H7 (cell line): ENCODE measurements around the gene PRSS56. TPM values are rescaled to one million over a fixed set of nuclear protein-coding genes. Genes with fewer than 3 reads are reported as not detected.
A peak's percentile ranks its signal among the peaks of the same experiment; 100 is the strongest.

Experiments
- DNase-seq: peaks from one replicate; pipeline ENCODE4 v3.0.0; 2012
- H3K27me3 ChIP-seq: 2 replicates; pipeline ENCODE4 v1.6.0; 2011; ENCODE audit warnings: mild to moderate bottlenecking, low read length; ENCODE audit not compliant: control insufficient read depth, insufficient read depth
- H3K36me3 ChIP-seq: replicated peaks from 2 replicates; pipeline ENCODE4 v1.5.1; 2011; ENCODE audit warnings: low read length; ENCODE audit not compliant: control insufficient read depth, insufficient read depth
- H3K4me3 ChIP-seq: 2 replicates; pipeline ENCODE4 v1.5.1; 2011; ENCODE audit warnings: low read depth, mild to moderate bottlenecking, control low read depth, low read length, moderate library complexity; ENCODE audit not compliant: insufficient read depth
- total RNA-seq: library from RNA; depleted of rRNA; stranded (reverse); fragments of >200 nt; shearing (Covaris generic); gene quantifications from 2 replicates; pipeline ENCODE4 v1.2.3, GENCODE V29; 2014

Gene PRSS56
- total RNA-seq, 1 experiment from 2014 or later, result not detected

DNA sequence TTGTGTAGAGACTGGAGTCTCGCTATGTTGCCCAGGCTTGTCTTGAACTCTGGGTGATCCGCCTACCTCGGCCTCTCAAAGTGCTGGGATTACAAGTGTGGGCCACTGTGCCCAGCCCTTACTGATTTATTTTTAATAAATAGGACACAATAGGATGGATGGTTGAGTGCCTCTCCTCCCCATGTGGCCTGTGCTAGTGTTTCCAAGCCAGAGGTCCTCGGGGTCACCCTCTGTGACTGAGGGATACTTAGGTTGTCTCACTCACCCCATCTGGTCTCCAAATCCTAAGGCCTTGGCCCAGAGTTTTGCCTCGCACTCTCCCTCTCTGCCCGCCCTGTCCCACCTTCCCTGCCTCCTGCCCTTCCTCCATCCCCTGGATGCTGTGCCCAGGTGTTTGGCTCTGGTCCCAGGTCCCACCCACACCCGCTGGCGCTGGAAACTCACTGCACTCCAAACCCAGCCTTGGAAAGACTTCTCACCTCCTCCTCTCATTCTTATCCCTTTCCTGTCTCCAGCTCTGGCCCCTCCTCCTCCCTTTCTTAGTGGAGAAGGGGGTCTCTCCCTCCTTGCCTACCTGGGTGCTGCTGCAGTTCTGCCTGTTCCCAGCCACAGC lies 27.8 kb upstream of the PRSS56 start:
- no peak overlapping the region for H3K4me3 ChIP-seq
- no peaks in the 10 kb centered on the region for H3K36me3 ChIP-seq
- peaks cover 19% of the 10 kb centered on the region for H3K27me3 ChIP-seq
- no peak for DNase-seq

DNA sequence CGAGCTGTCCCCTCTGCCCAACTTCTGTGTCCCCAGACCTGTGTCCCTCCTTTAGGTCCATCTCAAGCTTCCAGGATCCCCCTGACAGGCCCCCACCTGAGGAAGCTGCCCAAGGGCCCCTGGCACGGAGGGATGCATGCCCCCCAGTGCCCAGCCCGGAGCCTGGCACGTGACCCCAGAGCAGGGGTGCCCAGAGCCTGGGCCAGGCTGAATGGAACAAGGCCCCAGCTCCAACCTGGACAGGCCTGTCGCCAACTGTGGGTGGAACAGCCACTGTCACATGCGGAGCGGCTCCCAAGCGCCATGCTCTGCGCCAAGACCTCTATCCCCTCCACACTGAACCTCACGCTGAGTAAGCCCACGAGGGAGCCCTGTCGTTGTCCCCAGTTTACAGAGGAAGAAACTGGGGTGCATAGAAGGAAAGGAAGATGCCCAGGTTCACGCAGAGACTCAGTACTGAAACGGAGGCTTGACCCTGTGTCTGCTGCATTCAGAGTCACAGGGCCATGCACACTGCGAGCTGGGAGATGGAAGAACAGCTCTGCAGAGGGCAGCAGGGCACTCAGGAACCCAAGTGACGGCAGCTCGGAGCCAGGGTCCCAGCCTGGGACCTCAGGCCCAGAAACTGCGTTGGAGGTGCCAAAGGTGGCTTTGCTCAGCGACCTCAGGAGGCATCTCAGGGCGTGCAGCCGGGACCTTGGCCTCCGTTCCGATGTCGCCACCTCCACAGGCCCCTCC lies 27.1 kb upstream of the PRSS56 start:
- Histone ChIP-seq H3K4me3 (no peak overlapping the region), H3K27me3 (peaks cover 13% of the 10 kb centered on the region), H3K36me3 (no peaks in the 10 kb centered on the region)
- DNase-seq, result no peak

DNA sequence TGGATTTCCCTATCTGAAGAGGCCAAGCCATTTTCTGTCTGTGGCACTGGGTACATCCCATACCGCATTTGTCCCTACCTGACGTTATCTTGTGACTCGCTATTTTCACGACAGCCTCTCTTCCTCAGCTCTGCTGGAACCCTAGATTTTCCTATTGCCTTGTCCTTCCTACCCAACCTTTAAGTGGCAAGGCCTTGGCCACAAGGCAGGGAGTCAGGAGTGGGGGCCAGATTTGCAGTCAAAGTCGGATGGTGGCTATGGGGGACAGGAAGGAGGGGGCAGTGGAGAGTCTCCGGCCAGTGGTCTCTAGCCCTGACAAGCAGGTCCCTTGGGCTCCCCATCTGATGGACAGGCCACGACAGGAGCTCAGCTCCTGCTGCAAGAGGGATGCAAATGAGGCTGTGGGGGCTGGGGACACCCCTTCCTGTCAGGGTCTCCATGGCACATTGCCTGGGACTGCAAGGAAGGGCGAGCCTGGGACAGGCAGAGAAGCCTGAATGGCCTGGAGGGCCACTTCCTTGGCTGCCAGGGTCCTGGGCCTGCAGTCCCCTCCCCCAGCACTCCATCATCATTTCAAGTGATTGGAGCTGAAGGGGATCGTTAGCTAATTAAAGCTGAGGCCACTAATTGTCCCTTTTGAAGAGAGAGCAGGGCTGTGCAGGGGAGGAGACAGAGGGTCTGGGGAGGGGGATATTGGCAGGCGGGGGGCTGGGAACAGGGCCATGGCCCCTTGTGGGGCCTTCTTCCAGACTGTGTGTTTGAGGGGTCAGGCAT lies 26.3 kb upstream of the PRSS56 start:
- Histone ChIP-seq H3K36me3 (no peaks in the 10 kb centered on the region), H3K4me3 (no peak overlapping the region), H3K27me3 (peaks cover 6% of the 10 kb centered on the region)
- DNase-seq, result peak; percentile 58

DNA sequence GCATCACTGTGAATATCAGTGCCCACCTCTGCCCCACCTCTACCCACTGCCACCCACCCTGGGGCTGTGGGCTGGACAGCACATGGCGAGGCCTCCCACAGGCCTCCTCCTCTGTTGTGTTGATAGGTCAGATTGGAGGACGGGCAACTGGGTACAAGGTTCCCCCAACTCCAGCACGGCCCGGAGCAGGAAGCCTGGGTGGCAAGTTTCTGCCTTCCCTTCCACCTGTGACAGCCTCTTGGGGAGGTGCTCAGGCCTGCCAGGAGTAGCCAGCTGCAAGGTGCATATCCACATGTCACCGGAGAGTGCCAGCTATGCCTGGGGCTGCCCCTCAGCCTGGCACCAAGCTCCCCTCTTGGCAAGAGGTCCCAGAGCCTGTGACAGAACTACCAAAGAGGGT lies 25.6 kb upstream of the PRSS56 start:
- no peaks in the 10 kb centered on the region for H3K36me3 ChIP-seq
- H3K4me3 ChIP-seq, result no peak overlapping the region
- H3K27me3 ChIP-seq, result peaks cover 3% of the 10 kb centered on the region; the same call in 1 of the 2 replicates
- no peak for DNase-seq

DNA sequence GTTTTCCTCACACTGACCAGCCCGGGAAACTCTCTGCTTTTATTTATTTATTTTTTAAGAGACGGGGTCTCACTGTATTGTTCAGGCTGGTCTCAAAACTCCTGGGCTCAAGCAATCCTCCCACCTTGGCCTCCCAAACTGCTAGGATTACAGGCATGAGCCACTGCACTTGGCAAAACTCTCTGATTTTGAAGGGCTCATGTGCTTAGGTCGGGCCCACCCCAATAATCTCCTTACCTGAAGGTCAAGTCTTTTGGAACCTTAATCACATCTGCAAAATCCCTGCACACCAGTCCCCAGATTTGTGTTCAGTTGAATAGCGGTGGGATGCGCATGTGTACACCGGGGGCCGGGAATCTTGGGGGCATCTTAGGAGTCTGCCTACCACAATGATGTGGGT lies 24.9 kb upstream of the PRSS56 start:
- Histone ChIP-seq H3K36me3 (no peaks in the 10 kb centered on the region), H3K27me3 (no peaks in the 10 kb centered on the region; the same call in 1 of the 2 replicates), H3K4me3 (no peak overlapping the region)
- no peak for DNase-seq

DNA sequence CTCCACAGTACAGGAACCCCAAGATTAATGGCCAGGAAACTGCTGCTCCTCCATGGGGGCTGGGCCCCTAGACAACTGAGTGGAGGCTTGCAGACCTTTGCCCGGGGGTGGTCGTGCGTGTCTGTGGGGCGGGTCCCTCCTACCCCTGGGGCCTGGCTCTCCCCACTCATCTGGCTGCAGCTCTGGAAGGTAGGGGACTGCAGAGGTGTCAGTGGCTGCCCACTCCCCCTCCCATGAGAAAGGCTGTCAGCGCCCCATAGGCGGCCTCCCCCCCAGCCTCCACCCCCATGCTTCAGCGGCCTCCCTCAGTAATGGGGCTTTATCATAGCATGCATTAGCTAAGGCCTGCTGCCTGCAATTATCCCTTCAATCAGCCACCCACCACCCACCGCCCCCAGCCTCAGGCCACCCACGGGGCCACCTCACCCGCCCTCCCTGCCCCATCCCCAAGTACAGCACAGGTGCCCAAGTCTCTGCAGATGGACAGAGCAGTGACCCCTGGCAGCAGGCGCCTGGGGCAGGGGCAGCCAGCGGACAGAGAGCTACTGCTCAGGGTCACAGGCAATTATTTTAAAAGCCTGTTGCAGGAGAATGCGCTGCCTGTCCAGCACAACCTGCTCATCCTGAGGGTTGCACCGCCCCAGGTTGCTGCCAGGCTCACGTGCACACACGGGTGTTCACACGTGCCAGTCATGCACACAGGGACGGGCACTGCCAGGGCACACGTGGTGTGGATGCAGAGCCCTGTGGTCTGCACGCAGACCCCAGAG lies 23.5 kb upstream of the PRSS56 start:
- no peaks in the 10 kb centered on the region for H3K36me3 ChIP-seq
- H3K27me3 ChIP-seq, result peaks cover 2% of the 10 kb centered on the region
- no peak for DNase-seq
- no peak overlapping the region for H3K4me3 ChIP-seq

DNA sequence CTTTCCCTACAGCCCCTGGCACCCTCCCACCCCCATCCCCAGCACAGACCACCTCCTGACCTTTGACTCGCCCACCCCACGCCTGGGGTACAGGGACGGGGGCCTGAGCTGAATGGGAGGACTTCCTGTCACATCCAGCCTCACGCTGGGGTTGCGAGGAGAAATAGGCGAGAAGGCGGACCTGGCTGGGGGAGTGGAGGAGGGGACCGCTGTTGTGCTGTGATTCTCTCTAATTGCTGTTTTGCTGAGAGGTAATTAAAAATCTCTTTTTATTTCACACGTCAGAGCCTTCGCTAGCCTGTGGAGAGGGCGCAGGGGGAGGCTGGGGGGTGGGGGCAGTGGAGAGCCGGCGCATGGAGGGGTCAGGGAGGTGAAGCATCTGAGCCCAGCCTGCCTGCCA lies 22.8 kb upstream of the PRSS56 start:
- H3K27me3 ChIP-seq, result peaks cover 4% of the 10 kb centered on the region
- peak; percentile 72 for DNase-seq

DNA sequence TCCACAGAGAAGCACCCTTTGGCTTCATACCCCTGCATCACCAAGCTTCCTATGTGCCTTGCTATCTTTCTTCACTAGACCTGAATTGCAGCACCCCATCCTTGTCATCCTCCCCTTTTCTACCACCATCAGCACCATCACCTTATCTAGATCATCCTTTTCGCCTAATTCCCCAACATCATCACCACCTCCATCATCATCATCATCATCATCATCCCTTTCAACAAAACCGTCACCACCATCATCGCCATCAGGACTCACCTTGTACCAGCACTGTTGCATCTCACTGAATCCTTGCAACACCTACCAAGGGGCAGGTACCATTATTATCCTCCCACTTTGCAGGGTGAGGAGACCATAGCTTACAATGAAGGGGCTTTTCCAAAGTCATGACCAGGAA lies 21.7 kb upstream of the PRSS56 start:
- no peaks in the 10 kb centered on the region for H3K36me3 ChIP-seq
- H3K4me3 ChIP-seq, result no peak overlapping the region
- H3K27me3 ChIP-seq, result peaks cover 14% of the 10 kb centered on the region
- DNase-seq, result no peak

More for the DNA sequence above, 22.8 kb upstream of the PRSS56 start:
- Histone ChIP-seq H3K4me3 (no peak overlapping the region), H3K36me3 (no peaks in the 10 kb centered on the region)

DNA sequence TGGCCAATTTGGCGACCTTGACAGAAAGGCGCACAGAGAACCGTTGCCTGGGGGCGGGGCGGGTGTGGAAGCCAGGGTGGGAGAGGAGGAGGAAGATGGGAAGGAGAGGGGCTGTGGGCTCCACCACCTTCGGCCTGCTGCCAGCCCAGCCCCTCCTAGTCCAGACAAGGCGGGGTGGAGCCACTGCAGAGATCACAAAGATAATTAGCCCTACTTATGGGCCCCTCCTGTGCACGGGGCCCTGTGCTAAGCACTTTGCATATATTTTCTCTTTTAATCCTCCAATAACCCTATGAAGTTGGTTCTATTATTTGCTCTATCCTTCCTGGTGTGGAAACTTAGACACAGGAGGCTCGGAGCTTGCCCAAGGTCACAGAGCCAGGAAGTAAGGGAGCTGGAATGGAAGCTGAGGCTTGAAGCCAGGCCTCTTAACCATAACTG lies 18.8 kb upstream of the PRSS56 start:
- Histone ChIP-seq H3K27me3 (peaks cover 36% of the 10 kb centered on the region), H3K4me3 (no peak overlapping the region), H3K36me3 (no peaks in the 10 kb centered on the region)
- DNase-seq, result peak; percentile 65

DNA sequence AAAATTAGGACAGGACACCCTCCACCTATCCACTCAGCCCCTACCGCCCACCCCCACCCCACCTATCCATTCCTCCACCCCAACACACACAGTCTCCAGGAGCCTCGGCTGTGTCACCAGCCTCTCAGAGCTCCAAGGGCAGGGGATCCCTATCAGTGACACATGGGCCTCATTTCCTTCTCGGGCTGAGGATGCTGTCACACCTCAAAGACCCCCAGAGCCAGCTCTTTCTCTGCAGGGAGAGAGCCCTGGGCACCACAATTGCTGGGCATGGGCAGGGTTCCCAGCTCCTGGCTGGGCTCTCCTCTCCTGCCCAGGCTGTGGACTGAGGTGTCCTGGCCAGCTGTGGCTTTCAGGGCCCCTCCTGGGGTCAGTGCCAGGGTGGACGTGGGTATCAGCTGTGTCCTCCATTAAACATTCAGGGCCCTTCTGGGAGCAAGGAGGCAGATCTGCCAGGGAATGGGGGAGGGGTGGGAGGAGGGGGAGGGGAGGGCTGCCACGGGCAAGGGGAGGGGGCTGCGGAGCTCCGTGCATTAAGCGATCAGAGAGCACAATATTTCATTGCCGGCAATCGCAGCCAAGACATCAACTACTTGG lies 18.3 kb upstream of the PRSS56 start:
- peak overlapping the region; percentile 71; the same call in 1 of the 2 replicates for H3K4me3 ChIP-seq
- DNase-seq, result peak; percentile 84
- no peaks in the 10 kb centered on the region for H3K36me3 ChIP-seq
- H3K27me3 ChIP-seq, result peaks cover 39% of the 10 kb centered on the region

DNA sequence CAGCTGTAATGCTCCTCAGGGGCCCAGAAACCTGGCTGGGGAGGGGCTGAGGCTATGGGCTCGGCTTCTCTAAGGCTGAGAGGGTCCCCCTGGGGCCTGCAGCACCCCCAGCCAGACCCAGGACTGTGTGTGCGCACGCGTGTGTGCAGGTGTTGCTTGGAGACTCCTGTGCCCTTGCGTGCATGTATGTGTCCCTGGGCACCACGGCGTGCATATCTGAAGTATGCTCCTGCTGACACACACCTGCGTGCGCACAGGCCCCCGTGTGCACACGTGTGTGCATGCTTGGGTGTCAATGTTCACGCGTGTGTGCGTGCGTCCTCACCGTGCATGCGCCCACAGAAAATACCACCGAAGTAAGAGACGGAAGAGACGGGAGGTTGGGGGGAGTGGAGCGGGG lies 17.7 kb upstream of the PRSS56 start:
- Histone ChIP-seq H3K36me3 (no peaks in the 10 kb centered on the region), H3K4me3 (peak overlapping the region; percentile 71), H3K27me3 (peaks cover 40% of the 10 kb centered on the region)
- DNase-seq, result peak; percentile 82

DNA sequence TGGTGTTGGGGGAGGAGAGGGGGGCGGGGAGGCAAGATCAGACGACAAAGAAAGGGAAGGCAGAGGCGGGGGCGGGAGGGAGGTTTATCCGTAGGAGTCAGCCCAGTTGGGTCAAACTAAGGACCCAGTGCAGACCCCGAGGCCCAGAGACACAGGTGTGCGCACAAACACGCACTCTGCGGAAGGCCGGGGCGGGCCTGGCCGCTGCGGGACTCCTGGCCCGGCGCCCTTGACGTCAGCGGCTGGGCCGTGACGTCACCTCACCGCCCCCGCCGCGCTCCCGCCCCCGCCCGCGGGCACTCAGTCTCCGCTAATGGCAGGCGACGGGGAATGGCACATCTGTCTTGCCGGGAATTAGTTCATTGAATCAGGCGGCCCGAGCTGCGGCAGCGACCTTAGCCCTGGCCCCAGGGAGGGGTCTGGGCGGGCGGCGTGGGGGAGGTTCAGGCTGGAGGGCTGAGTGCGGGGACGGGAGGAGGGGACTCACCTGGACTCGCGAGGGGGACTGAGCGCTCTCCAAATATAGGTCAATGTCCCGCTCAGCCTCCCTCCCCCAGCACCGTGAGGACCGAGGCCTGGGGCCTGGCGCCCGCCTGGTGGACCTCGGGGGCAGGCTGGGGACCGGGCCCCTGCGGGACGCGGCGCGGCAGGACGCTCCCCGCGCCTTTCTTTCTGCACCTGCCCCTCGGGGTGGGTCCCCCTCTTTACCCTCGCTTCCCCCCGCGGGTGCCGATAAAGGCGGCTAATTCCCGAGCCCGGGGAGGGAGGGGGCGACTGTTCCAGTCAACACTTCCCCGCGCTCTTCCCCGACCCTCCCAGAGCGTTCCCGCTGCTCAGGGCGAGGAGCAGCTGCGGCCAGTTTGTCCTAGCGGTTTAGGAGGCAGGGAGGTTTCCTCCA lies 17.0 kb upstream of the PRSS56 start:
- peak; percentile 93 for DNase-seq
- Histone ChIP-seq H3K4me3 (peak overlapping the region; percentile 71), H3K27me3 (peaks cover 40% of the 10 kb centered on the region), H3K36me3 (no peaks in the 10 kb centered on the region)

DNA sequence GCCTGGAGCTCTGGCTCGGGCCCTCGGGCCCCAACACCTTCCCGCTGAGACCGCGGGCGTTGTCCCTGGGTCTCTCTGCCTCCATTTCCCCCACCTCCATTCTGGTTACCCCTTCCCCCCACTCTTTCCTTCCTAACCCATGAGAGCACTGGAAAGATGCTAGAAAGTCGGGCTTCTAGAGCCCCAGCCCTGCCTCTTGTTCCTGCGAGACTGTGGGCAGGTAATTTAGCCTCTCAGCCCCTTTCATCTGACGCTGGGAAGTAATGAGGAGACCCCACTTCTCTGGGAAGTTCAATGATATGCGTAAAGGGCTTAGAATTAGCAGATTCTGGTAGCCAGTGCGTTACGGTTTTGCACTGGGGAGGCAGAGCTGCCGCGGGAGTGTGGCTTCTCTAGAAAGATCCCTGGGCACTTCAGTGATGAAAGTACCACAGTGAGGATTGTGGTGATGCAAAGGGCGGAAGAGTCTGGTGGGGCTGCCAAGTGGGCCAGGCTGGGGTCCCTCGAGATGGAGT lies 16.3 kb upstream of the PRSS56 start:
- peak overlapping the region; percentile 71 for H3K4me3 ChIP-seq

More for the DNA sequence above, 16.3 kb upstream of the PRSS56 start:
- no peaks in the 10 kb centered on the region for H3K36me3 ChIP-seq
- H3K27me3 ChIP-seq, result peaks cover 40% of the 10 kb centered on the region
- DNase-seq, result no peak
